ENCODE measurements around the gene CTNNBIP1.

CTNNBIP1 gene

GRCh38 chr1:9902060-9902452 is 8.0 kb downstream of the CTNNBIP1 start:
- no peak overlapping the region for H3K4me3 ChIP-seq (ENCODE audit: low read depth, low read length)
- TF ChIP-seq, protein P1, sequence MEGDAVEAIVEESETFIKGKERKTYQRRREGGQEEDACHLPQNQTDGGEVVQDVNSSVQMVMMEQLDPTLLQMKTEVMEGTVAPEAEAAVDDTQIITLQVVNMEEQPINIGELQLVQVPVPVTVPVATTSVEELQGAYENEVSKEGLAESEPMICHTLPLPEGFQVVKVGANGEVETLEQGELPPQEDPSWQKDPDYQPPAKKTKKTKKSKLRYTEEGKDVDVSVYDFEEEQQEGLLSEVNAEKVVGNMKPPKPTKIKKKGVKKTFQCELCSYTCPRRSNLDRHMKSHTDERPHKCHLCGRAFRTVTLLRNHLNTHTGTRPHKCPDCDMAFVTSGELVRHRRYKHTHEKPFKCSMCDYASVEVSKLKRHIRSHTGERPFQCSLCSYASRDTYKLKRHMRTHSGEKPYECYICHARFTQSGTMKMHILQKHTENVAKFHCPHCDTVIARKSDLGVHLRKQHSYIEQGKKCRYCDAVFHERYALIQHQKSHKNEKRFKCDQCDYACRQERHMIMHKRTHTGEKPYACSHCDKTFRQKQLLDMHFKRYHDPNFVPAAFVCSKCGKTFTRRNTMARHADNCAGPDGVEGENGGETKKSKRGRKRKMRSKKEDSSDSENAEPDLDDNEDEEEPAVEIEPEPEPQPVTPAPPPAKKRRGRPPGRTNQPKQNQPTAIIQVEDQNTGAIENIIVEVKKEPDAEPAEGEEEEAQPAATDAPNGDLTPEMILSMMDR (IDR thresholded peaks at IDR 0.05; ENCODE audit: low read depth, low read length) = no peak

DNA sequence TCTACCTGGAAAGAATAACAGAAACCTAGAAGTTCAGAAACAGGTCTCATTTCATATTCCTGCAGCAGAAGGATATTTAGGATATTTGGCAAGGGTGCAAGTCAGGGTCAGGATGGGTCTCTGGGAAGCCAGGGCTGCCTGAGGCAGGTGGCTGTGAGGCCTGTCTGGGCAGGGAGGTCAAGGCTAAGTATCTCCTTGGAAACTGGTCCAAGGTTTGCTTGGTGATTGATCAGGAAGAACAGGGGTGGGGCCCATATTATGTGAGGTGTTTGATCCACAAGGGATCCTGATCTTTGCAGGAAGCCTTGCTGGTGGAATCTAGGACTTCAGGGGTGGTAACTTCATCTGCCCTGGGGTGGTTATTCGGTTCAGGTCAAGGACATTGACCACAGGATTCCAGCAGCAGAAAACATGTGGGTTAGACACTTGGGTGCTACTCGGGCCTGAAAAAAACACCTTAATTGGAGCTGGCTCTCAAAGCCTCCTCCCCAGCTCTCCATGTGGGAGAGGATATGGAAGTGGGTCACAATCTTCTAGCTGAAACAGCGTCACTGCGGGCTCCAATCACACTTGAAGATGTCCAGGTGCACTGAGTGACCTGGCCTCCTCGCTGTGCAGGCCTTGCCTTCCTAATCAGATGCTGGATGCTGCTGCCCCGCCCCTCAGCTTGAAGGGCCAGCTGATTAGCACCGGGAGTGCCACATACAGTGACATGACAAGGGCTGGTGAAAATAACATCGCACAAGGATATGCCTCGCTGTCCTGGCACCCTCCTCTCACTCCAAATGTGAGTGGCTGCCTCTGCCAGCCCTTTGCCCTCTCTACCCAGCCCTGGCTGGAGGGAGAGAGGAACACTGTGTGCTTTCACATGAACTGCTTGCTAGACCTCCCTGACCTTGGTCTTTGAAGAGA is 8.7 kb downstream of the CTNNBIP1 start:
- TF ChIP-seq, protein P1 (IDR thresholded peaks at IDR 0.05; ENCODE audit: low read depth, low read length) = no peak
- DNase-seq = no peak
- H3K9me3 ChIP-seq = no peaks in the 10 kb centered on the region
- H3K4me1 ChIP-seq = no peaks in the 10 kb centered on the region
- H3K27me3 ChIP-seq = no peaks in the 10 kb centered on the region
- no peaks in the 10 kb centered on the region for H3K36me3 ChIP-seq
- H3K4me3 ChIP-seq (ENCODE audit: low read depth, low read length) = no peak overlapping the region

More at GRCh38 chr1:9902060-9902452, 8.0 kb downstream of the CTNNBIP1 start:
- no peak for DNase-seq
- no peaks in the 10 kb centered on the region for H3K36me3 ChIP-seq
- H3K27me3 ChIP-seq = no peaks in the 10 kb centered on the region
- no peaks in the 10 kb centered on the region for H3K9me3 ChIP-seq
- H3K4me1 ChIP-seq = no peaks in the 10 kb centered on the region

DNA sequence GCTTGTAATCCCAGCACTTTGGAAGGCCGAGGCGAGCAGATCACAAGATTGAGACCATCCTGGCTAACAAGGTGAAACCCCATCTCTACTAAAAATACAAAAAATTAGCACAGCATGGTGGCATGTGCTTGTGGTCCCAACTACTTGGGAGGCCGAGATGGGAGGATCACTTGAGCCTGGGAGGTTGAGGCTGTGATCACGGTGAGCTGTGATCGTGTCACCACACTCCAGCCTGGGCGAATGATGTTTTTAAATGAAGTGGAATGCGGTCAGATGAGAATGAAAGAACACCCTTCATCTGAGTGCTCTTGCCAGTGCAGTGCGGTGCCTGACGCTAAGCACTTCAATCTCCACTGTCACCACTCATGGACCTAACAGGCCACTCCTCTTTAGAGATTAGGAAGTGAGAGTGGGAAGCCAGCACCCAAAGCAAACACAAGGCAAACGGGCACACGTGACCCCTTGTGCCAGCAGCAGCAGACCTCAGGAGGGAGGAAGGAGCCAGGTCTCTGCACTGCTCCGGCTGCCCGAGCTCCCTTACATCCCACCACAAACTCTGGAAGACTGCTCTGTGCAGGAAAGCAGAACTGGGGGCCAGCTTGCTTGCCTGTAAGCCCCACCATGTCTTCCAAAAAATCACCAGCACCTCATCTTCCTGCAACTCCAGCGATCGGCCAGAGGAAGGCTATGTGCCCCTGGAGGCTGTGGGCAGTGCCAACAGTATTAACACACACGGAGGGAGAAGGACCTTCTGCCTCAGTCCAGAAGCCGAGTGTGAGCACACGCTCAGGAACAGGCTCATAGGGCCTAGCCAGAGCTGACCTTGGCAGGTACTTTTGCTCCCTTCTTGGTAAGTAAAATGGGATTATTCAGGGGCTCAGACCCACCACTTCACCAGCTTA is 9.7 kb downstream of the CTNNBIP1 start:
- no peak overlapping the region for H3K4me3 ChIP-seq (ENCODE audit: low read depth, low read length)

GRCh38 chr1:9894115-9894514 is 16.0 kb downstream of the CTNNBIP1 start:
- DNase-seq = no peak
- Histone ChIP-seq H3K27me3 (no peaks in the 10 kb centered on the region), H3K36me3 (no peaks in the 10 kb centered on the region), H3K4me3 (ENCODE audit: low read depth, low read length) (no peak overlapping the region), H3K4me1 (no peaks in the 10 kb centered on the region), H3K9me3 (no peaks in the 10 kb centered on the region)
- TF ChIP-seq, protein P1 (IDR thresholded peaks at IDR 0.05; ENCODE audit: low read depth, low read length) = no peak

More for the DNA sequence above, 9.7 kb downstream of the CTNNBIP1 start:
- Histone ChIP-seq H3K4me1 (no peaks in the 10 kb centered on the region), H3K9me3 (no peaks in the 10 kb centered on the region), H3K36me3 (no peaks in the 10 kb centered on the region), H3K27me3 (no peaks in the 10 kb centered on the region)
- DNase-seq = no peak
- TF ChIP-seq, protein P1 (IDR thresholded peaks at IDR 0.05; ENCODE audit: low read depth, low read length) = no peak

GRCh38 chr1:9892563-9893528 is 17.2 kb downstream of the CTNNBIP1 start:
- TF ChIP-seq, protein P1 (IDR thresholded peaks at IDR 0.05; ENCODE audit: low read depth, low read length) = no peak
- no peak overlapping the region for H3K4me3 ChIP-seq (ENCODE audit: low read depth, low read length)
- H3K4me1 ChIP-seq = no peaks in the 10 kb centered on the region
- H3K27me3 ChIP-seq = no peaks in the 10 kb centered on the region
- no peak for DNase-seq
- no peaks in the 10 kb centered on the region for H3K36me3 ChIP-seq
- no peaks in the 10 kb centered on the region for H3K9me3 ChIP-seq
